22Rv1 (cell line): Measurements from ENCODE around the gene FUCA1.
A peak's percentile ranks its signal among the peaks of the same experiment; 100 is the strongest.
"Not testable (repeated sequence)": the region's sequence is repeated elsewhere in the genome, so short reads cannot be mapped to it uniquely, and the experiment has no call there.

Experiments
- H3K27ac ChIP-seq: fragments of 450-650 bp; 2 replicates; pipeline ENCODE4 v1.5.1; 2017
- ZFX ChIP-seq: fragments of 450-650 bp; IDR thresholded peaks from 2 replicates; pipeline ENCODE4 v1.6.1; 2017; ENCODE audit warnings: antibody characterized with exemption, borderline replicate concordance
- TF ChIP-seq, protein P1 (sequence below): fragments of 450-650 bp; IDR thresholded peaks from 2 replicates; pipeline ENCODE4 v1.5.1; 2017; ENCODE audit warnings: mild to moderate bottlenecking

FUCA1 gene

DNA sequence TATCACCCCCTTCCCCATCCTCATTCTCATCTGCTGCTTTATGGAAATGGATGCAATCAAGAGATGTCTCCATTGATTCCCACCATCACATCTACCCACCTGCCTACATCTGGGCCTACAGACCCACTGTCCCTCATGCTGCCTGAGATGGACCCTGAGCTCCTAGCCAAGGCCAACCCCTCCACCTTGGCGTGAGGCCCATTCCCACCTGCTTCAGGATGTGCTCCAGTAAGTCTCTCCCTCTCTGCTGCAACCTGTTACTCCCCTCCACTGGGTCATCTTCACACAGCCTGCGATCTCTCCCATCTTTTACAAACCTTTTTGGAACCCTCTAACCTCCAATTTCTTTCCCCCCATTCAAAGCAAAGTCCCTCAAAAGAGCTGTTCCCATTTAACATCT lies 63.1 kb downstream of the FUCA1 start:
- no peak overlapping the region for H3K27ac ChIP-seq
- TF ChIP-seq, protein P1, sequence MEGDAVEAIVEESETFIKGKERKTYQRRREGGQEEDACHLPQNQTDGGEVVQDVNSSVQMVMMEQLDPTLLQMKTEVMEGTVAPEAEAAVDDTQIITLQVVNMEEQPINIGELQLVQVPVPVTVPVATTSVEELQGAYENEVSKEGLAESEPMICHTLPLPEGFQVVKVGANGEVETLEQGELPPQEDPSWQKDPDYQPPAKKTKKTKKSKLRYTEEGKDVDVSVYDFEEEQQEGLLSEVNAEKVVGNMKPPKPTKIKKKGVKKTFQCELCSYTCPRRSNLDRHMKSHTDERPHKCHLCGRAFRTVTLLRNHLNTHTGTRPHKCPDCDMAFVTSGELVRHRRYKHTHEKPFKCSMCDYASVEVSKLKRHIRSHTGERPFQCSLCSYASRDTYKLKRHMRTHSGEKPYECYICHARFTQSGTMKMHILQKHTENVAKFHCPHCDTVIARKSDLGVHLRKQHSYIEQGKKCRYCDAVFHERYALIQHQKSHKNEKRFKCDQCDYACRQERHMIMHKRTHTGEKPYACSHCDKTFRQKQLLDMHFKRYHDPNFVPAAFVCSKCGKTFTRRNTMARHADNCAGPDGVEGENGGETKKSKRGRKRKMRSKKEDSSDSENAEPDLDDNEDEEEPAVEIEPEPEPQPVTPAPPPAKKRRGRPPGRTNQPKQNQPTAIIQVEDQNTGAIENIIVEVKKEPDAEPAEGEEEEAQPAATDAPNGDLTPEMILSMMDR = no peak
- TF ChIP-seq ZFX = no peak

DNA sequence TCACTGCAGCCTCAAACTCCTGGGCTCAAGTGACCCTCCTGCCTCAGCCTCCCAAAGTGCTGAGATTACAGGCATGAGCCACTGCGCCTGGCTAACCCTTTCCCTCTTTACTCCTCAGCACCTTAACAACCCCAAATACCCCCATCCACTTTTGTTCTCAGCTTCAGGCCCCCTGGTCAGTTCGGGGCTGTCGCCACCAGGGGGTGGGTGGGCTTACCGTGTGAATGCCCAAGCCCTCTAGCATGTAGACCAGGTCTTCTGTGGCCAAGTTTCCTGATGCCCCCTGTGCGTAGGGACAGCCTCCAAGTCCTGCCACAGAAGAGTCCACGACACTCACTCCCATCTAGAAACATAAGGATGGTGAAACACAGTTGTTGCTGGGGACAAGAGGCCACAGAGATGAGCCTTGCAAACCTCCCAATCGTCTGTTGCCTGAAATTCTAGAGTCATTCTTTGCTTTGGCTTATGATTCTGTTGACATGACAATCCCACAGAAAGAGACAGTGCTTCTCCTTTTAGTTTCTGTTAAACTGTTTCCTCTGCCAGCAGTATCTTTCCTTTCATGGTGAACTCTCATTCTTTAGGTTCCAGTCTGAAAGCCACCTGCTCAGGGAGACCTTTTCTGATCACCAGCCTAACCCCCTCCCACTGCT lies 63.8 kb downstream of the FUCA1 start:
- no peak overlapping the region for H3K27ac ChIP-seq
- no peak for TF ChIP-seq ZFX
- TF ChIP-seq, protein P1 = no peak

DNA sequence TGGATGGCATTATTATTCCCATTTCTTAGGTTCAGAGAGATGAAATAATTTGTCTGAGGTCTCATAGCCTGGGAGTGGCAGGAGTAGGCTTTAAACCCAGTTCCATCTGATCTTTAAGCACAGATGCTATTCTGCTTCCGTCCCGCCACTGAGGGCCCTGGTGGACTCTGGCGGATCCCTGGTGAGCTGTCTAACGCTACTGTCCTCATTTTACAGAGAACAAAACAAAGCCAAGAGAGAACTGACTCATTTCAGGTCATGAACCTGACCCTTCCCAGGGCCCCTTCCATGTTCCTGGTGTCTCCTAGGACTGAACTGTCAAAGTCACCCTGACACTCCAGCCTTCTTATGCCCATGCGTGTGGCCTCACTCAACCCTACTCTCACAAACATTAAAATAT lies 64.4 kb downstream of the FUCA1 start:
- TF ChIP-seq, protein P1 = no peak
- TF ChIP-seq ZFX = no peak
- H3K27ac ChIP-seq = no peak overlapping the region

DNA sequence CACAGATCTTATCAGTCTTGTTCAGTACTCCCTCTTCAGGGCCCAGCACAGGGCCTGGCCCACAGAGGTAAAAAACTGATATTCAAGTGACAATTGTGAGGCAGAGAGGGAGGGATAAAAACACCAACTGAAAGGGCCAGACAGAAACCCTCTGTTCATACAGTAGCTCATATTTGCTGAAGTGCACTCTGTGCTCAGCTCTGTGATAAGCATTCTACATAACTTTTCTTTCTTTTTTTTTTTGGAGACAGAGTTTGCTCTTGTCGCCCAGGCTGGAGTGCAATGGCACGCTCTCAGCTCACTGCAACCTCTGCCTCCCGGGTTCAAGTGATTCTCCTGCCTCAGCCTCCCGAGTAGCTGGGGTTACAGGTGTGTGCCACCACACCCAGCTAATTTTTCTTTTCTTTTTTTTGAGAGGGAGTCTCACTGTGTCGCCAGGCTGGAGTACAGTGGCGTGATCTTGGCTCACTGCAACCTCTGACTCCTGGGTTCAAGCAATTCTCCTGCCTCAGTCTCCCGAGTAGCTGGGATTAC lies 65.2 kb downstream of the FUCA1 start:
- H3K27ac ChIP-seq = not testable (repeated sequence)

DNA sequence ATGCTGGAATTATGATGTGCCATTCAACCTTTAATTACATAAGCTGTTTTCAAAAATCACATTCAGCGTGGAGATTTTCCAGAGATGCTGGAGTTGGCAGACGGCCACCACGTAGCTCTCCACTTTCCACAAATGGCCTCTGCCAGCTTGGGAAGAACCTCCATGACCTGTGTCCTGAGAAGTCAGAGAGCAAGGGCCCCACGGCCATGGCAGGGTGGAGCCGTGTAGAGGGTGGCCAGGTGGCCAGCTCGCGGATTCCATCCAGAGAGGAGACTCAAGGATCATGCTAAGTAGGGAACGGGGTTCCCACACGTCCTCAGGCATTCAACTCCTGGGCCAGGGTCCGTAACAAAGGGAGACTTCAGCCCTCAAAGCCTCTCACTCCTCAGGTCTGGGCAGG lies 66.2 kb downstream of the FUCA1 start:
- TF ChIP-seq ZFX = no peak
- TF ChIP-seq, protein P1 = no peak
- no peak overlapping the region for H3K27ac ChIP-seq

DNA sequence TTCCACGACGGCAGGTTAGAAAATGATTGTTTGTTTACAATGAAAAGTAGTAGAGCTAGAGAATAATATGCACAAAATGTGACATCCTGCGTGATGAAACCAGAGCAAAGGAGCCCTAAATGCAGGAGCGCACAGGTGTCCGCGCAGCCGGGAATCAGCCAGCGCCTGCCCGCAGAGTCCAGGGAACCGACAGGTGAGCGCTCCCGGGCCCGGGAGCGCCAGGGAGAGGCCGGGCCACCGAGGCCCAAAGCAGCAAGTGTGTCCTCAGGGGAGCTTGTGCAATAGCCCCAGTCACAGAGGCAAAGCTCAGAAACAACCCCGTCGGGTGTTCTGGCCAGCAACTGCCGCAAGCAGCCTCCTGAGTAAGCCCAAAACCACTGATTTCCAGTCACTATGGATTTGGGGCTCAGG lies 66.7 kb downstream of the FUCA1 start:
- TF ChIP-seq, protein P1 = no peak
- TF ChIP-seq ZFX = no peak

DNA sequence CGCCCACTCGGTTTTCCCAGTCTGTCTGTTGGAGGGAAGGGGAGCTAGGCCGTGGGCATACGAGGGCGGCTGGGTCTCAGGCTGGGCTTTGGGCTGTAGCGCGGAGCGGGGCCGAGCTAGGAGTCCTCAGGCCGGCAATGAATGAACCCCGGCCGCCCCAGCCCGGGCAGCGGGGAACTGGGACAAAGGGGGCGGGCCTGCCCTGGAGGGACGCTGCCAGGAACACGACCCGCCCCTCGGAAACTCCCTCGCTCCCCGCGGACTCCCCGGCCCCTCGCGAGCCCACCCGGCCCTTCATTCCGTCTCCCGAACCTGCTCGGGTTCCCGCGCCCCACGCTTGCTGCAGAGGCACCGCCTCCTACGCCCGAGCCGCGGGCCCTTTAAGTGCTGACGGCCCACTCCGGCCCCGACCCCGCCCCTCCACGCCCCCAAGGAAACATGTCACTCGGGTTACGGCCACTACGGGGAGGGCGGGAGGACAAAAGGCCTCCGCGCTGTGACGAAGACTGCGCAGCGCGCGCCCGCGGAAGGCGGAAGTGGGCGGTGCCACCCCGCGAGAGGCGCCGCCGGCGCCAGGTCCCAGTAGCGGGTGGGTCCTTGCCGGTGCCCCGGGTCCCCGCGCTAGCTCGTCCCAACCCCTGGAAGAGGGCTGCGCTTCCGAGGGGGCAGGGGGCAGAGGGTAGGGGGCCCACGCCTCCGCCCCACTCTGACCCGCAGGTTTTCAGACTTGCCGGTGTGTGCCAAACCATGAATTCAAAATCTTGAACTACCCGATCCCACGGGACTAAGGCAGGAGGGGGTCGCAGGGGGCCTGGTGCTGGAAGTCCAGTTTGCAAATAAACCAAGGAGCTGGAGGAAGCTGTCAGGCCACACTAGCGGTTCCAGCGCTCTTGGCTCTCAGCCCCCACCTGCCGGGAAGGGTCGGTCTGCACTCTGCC lies 67.4 kb downstream of the FUCA1 start, which contains the start of gene GALE:
Gene GALE (minus strand): TSS at position 355 of the 938 bp plus-strand sequence. CDS start 1,747 bp downstream, outside the sequence.
- peak within 1 kb of the TSS; percentile 89 for H3K27ac ChIP-seq
- TF ChIP-seq, protein P1 = no peak
- TF ChIP-seq ZFX = no peak

More for the DNA sequence above, 66.7 kb downstream of the FUCA1 start:
- peak overlapping the region; percentile 89 for H3K27ac ChIP-seq
